ENCODE data around the gene GLRX5. TPM values are rescaled to one million over a fixed set of nuclear protein-coding genes. Genes with fewer than 3 reads are reported as not detected.
A peak's percentile ranks its signal among the peaks of the same experiment; 100 is the strongest.

Gene GLRX5
- polyA plus RNA-seq, 1 experiment, result 15.3 TPM

DNA sequence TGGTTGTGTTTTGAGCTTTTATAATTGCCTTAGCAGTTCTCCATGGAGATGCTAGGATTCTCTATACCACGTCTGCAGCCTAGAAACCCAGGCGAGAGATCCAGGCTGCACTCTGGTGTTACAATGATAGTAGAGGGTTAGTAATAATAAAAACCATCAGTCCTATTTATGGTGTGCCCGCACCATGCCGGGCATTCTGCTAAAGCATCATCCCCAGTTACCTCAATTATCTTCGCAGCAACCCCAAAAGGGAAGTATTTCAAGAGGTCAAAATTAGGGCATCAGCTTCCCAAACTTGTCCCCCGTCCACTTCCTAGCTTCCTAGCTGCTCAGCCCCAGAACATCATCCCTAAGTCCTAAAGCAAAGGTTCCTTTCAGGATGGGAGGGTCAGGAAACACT, 21.6 kb upstream of the GLRX5 start:
- CTCF ChIA-PET, result interaction anchor here (0.5 to 5.0 kb wide), 3 partner anchors 9 to 78 kb away, joined by 3 to 32 read pairs (median 4); no protein-coding TSS in a partner anchor
- H3K27me3 ChIP-seq (ENCODE audit: control insufficient read depth, insufficient read depth, low read length), result no peaks in the 10 kb centered on the region
- no peak for DNase-seq (ENCODE audit: low read depth)
- POLR2A ChIA-PET, result no interaction called here
- no peaks in the 10 kb centered on the region for H3K36me3 ChIP-seq (ENCODE audit: control insufficient read depth, insufficient read depth, low read length)
- TF ChIP-seq, protein P1, sequence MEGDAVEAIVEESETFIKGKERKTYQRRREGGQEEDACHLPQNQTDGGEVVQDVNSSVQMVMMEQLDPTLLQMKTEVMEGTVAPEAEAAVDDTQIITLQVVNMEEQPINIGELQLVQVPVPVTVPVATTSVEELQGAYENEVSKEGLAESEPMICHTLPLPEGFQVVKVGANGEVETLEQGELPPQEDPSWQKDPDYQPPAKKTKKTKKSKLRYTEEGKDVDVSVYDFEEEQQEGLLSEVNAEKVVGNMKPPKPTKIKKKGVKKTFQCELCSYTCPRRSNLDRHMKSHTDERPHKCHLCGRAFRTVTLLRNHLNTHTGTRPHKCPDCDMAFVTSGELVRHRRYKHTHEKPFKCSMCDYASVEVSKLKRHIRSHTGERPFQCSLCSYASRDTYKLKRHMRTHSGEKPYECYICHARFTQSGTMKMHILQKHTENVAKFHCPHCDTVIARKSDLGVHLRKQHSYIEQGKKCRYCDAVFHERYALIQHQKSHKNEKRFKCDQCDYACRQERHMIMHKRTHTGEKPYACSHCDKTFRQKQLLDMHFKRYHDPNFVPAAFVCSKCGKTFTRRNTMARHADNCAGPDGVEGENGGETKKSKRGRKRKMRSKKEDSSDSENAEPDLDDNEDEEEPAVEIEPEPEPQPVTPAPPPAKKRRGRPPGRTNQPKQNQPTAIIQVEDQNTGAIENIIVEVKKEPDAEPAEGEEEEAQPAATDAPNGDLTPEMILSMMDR (IDR thresholded peaks at IDR 0.05; ENCODE audit: insufficient read depth, low read depth, low read length), result no peak
- no peak overlapping the region for H3K4me3 ChIP-seq (ENCODE audit: low read depth, low read length)

DNA sequence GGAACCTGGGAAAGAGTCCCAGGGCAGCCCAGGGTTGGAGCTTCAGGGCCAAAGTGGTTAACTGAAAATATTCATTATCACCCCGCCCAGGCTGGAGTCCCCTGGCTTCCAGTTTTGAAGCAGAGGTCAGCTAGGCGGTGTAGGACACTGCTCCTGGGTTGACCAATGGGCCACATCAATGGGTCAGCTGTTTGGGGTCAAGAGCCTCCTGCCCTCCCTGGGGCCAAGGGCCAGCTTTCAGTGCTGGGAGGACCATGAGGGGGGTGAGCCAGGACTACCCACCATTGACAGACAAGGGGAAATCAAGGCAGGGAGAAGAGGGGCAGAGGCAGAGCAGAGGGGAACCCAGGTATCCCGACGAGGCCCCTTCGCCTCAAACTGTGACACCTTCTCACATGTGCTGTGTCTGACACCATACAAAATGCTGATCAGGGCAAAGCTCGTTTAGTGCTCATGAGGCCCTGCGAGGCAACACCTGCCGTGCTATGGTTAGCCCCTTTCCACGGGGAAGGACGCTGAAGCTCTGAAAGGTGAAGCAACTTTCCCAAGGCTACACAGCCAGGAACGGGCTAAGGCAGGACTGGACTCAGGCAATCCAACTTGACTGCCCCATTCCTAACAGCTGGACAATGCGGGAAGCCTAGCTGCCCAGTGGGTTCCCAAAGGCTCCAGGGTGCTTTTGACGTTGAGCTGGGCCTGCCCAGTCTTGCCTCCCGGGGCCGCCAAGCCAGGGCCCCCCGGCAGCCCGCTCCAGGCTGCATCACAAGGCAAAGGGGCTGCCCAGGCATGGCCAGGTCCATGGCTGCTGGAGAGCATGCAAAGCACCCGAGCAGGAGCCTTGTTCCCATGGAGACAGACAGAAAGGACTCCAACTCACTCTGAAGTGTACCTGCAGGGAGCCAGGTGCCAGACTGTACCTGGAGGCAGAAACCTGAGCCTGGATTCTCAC, 20.4 kb upstream of the GLRX5 start:
- H3K27me3 ChIP-seq (ENCODE audit: control insufficient read depth, insufficient read depth, low read length), result no peaks in the 10 kb centered on the region
- TF ChIP-seq, protein P1 (IDR thresholded peaks at IDR 0.05; ENCODE audit: insufficient read depth, low read depth, low read length), result no peak
- DNase-seq (ENCODE audit: low read depth), result no peak
- CTCF ChIA-PET, result interaction anchor here (1.2 to 5.0 kb wide), 4 partner anchors 10 to 71 kb away, joined by 3 to 32 read pairs (median 11); no protein-coding TSS in a partner anchor
- no peaks in the 10 kb centered on the region for H3K36me3 ChIP-seq (ENCODE audit: control insufficient read depth, insufficient read depth, low read length)
- POLR2A ChIA-PET, result no interaction called here
- H3K4me3 ChIP-seq (ENCODE audit: low read depth, low read length), result no peak overlapping the region

DNA sequence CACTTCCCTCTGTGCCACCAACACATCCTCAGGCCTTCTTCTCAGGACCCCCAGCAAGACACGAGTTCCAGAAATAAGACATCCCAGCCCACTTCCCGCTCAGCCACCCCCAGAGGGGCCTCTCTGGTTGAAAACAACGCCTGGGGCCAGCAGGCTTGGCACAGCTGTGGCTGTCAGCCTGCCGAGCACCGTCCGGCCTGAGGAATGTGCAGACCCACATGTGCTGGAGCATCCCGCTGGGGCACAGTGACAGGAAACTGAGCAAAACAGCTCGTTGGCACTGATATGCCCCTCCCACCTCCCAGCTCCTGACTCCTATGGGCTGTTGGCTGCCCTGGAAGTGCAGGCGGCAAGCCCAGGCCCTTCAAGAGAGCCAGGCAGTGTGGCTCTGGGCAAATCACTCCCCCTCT, 19.8 kb upstream of the GLRX5 start:
- POLR2A ChIA-PET, result no interaction called here

DNA sequence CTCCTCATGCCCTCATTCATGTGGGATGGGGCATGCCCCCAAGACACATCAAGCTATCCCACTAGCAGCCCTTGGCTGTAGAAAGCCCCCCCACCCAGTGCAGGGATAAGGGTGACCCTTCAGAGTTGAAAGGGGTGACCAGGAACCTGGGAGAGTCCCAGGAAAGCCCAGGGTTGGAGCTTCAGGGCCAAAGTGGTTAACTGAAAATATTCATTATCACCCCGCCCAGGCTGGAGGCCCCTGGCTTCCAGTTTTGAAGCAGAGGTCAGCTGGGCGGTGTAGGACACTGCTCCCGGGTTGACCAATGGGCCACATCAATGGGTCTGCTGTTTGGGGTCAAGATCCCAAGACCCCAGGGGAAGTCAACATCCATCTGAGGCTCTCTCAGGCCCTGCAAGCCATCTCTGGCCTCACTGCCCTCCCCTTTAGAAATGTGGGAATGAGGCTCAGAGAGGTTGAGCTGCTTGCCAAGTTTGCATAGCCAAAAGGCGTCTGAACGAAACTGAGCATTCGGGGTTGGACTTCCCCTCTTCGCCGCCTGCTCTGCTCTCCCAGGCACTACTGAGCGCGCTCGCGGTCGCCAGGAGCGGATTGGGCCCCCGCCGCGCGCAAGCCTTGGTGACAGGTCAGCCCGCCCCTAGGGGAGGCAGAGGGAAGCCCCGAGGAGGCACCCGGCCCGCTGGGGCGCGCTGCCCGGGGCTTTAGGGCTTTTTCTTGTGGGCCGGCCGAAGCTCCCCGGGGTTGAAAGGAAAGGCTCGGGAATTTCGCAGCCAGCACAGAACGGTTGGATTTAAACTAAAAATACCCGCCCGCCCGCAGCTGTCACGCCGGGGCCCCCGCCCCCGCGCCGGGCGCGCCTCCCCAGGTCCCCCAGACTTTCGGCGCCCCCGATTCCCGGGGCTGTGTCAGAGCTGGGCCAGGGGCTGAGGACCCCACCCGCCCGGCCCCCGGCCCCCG, 19.0 kb upstream of the GLRX5 start:
- POLR2A ChIA-PET, result interaction anchor here (0.6 kb wide), 1 partner anchor 9 kb away, joined by 3 read pairs; no protein-coding TSS in a partner anchor
- no peaks in the 10 kb centered on the region for H3K27me3 ChIP-seq (ENCODE audit: control insufficient read depth, insufficient read depth, low read length)
- peak overlapping the region; percentile 60 for H3K4me3 ChIP-seq (ENCODE audit: low read depth, low read length)
- no peaks in the 10 kb centered on the region for H3K36me3 ChIP-seq (ENCODE audit: control insufficient read depth, insufficient read depth, low read length)
- TF ChIP-seq, protein P1 (IDR thresholded peaks at IDR 0.05; ENCODE audit: insufficient read depth, low read depth, low read length), result peak; percentile 56
- CTCF ChIA-PET, result interaction anchor here (1.0 to 5.0 kb wide), 6 partner anchors 11 to 73 kb away, joined by 3 to 32 read pairs (median 4); no protein-coding TSS in a partner anchor
- no peak for DNase-seq (ENCODE audit: low read depth)

More for the DNA sequence above, 19.8 kb upstream of the GLRX5 start:
- H3K27me3 ChIP-seq (ENCODE audit: control insufficient read depth, insufficient read depth, low read length), result no peaks in the 10 kb centered on the region
- H3K4me3 ChIP-seq (ENCODE audit: low read depth, low read length), result peak overlapping the region; percentile 60
- H3K36me3 ChIP-seq (ENCODE audit: control insufficient read depth, insufficient read depth, low read length), result no peaks in the 10 kb centered on the region
- TF ChIP-seq, protein P1 (IDR thresholded peaks at IDR 0.05; ENCODE audit: insufficient read depth, low read depth, low read length), result no peak
- CTCF ChIA-PET, result interaction anchor here (1.1 to 5.0 kb wide), 4 partner anchors 11 to 72 kb away, joined by 3 to 32 read pairs (median 12); no protein-coding TSS in a partner anchor
- DNase-seq (ENCODE audit: low read depth), result no peak
